ENCODE measurements around the gene GNAZ. TPM values are rescaled to one million over a fixed set of nuclear protein-coding genes. Genes with fewer than 3 reads are reported as not detected.

GNAZ gene
- total and polyA plus RNA-seq, 2 of the 8 experiments (the other 6 are each of a cell fraction or from before 2014, with no cell fraction given): 6.6 to 9.6 TPM

DNA sequence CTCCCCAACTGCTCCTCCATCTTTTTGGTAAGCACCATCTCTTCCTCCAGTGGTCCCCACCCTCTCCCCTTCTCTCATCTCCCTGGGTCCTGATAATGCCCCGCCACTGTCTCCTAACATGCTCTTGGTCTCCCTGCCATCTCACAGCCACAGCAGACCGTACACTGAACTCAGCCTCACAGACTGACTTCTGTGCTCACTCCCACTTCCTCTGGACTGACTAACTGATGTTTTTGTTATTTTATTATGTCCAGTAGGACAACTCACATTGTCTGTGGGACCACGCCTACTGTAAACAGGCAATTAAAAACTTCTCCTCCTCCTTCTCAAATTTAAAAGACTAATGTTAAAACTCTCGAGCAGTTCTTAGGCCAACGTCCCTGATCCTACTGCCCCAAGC lies 2.6 kb upstream of the GNAZ start:
- H3K79me1 ChIP-seq (ENCODE audit: low read depth, low read length): no peaks in the 10 kb centered on the region
- H3K14ac ChIP-seq (ENCODE audit: insufficient read length): no peak overlapping the region
- H3K4me3 ChIP-seq (ENCODE audit: extremely low read depth in 1 of 4, insufficient read depth in 2 of 4, low read depth in 3 of 4, low read length in 4 of 4): no peak overlapping the region
- H3K79me2 ChIP-seq (ENCODE audit: control insufficient read depth in 1 of 2, insufficient read depth in 2 of 2, low read length in 2 of 2): no peaks in the 10 kb centered on the region
- no peak overlapping the region for H2BK5ac ChIP-seq (ENCODE audit: low read depth, low read length)
- no peak overlapping the region for H4K5ac ChIP-seq (ENCODE audit: insufficient read length, low read depth, low read length)
- H3K56ac ChIP-seq (replicated peaks; ENCODE audit: insufficient read length, low read depth, low read length): no peak overlapping the region
- no peaks in the 10 kb centered on the region for H3K9me3 ChIP-seq (ENCODE audit: insufficient read depth in 2 of 2, low read depth in 1 of 2, low read length in 1 of 2)
- 95% methylated on average over 5 of the region's 5 CpGs; no CpG with 5 or more reads in 1 of the 2 experiments for WGBS, 2 experiments (ENCODE audit: extremely low coverage in 1 of 2, insufficient coverage in 1 of 2, insufficient read length in 1 of 2, insufficient replicate concordance in 2 of 2, low coverage in 1 of 2, low lambda C conversion rate in 2 of 2, missing lambda C conversion rate in 1 of 2)
- ChIA-PET CTCF (ENCODE audit: partially characterized antibody) (interaction anchor here (0.8 kb wide), 1 partner anchor 45 kb away, joined by 3 read pairs; no protein-coding TSS in a partner anchor), POLR2A (ENCODE audit: partially characterized antibody) (no interaction called here)
- peak in 1 of 2 experiments; percentile 7 for DNase-seq (ENCODE audit: low read depth in 1 of 2, low spot score in 2 of 2)
- no peak overlapping the region for H3K18ac ChIP-seq (ENCODE audit: extremely low read depth, low read length)
- FAIRE-seq: no peak
- H3K27ac ChIP-seq (ENCODE audit: low read depth, low read length): no peak overlapping the region
- no peaks in the 10 kb centered on the region for H3K36me3 ChIP-seq (ENCODE audit: control insufficient read depth in 2 of 4, insufficient read depth in 4 of 4, low read length in 3 of 4)
- H3K4ac ChIP-seq (replicated peaks; ENCODE audit: insufficient read length, low read depth, low read length): no peak overlapping the region
- no peak overlapping the region for H4K8ac ChIP-seq (ENCODE audit: extremely low read depth, insufficient read depth, low read length)
- no peak overlapping the region for H4K91ac ChIP-seq (replicated peaks; ENCODE audit: insufficient read length, low read length)
- no peak overlapping the region for H2AK5ac ChIP-seq (ENCODE audit: low read depth, low read length)
- peaks cover 0 to 10% (median 5%) of the 10 kb centered on the region in 4 experiments; a peak in 5 of 7 replicates for H3K4me1 ChIP-seq (replicated peaks in 1 of 4; ENCODE audit: control insufficient read depth in 3 of 4, insufficient read depth in 4 of 4, low read length in 3 of 4)
- peaks cover 11% of the 10 kb centered on the region; the same call in 1 of the 2 replicates for H3K23me2 ChIP-seq (ENCODE audit: low read depth, low read length)
- H2AFZ ChIP-seq (ENCODE audit: low read length): no peak overlapping the region
- no peak overlapping the region for H2BK20ac ChIP-seq (ENCODE audit: low read length)
- H4K20me1 ChIP-seq (replicated peaks in 1 of 2; ENCODE audit: control insufficient read depth in 1 of 2, insufficient read depth in 2 of 2, low read length in 2 of 2): peaks cover 6 to 13% of the 10 kb centered on the region in 2 experiments
- H2BK12ac ChIP-seq (ENCODE audit: low read depth, low read length): no peak overlapping the region
- no peak overlapping the region for H3K23ac ChIP-seq (ENCODE audit: insufficient read length)
- H2BK120ac ChIP-seq (replicated peaks; ENCODE audit: low read depth, low read length): no peak overlapping the region
- H3K9ac ChIP-seq (replicated peaks in 1 of 4; ENCODE audit: extremely low read depth in 1 of 4, low read depth in 3 of 4, low read length in 3 of 4): no peak overlapping the region
- H2BK15ac ChIP-seq (ENCODE audit: low read length): no peak overlapping the region
- no peak overlapping the region for H3K4me2 ChIP-seq (ENCODE audit: insufficient read depth in 1 of 2, low read depth in 2 of 2, low read length in 2 of 2)
- peaks cover 6 to 39% (median 37%) of the 10 kb centered on the region in 4 experiments for H3K27me3 ChIP-seq (replicated peaks in 1 of 4; ENCODE audit: control insufficient read depth in 3 of 4, extremely low read depth in 1 of 4, insufficient read depth in 3 of 4, low read length in 3 of 4)
- no peak for TF ChIP-seq BCL11A (IDR thresholded peaks at IDR 0.05; ENCODE audit: low read depth in 2 of 2, low read length in 2 of 2)
- TF ChIP-seq, protein P1, sequence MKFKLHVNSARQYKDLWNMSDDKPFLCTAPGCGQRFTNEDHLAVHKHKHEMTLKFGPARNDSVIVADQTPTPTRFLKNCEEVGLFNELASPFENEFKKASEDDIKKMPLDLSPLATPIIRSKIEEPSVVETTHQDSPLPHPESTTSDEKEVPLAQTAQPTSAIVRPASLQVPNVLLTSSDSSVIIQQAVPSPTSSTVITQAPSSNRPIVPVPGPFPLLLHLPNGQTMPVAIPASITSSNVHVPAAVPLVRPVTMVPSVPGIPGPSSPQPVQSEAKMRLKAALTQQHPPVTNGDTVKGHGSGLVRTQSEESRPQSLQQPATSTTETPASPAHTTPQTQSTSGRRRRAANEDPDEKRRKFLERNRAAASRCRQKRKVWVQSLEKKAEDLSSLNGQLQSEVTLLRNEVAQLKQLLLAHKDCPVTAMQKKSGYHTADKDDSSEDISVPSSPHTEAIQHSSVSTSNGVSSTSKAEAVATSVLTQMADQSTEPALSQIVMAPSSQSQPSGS (IDR thresholded peaks at IDR 0.05; ENCODE audit: low read length): no peak
- no peak for TF ChIP-seq KDM1A (IDR thresholded peaks at IDR 0.05; ENCODE audit: borderline replicate concordance, low read length)
- no peak for TF ChIP-seq GTF2F1 (IDR thresholded peaks at IDR 0.05; ENCODE audit: borderline replicate concordance, low read depth, low read length)
- TF ChIP-seq RBBP5 (IDR thresholded peaks at IDR 0.05; ENCODE audit: borderline replicate concordance, low read depth, low read length): no peak
- TF ChIP-seq ZNF274 (IDR thresholded peaks at IDR 0.05; ENCODE audit: borderline replicate concordance, extremely low read depth, low read length): no peak
- TF ChIP-seq CBX8 (IDR thresholded peaks at IDR 0.05; ENCODE audit: borderline replicate concordance, low read depth, low read length): no peak
- TF ChIP-seq, protein P2, sequence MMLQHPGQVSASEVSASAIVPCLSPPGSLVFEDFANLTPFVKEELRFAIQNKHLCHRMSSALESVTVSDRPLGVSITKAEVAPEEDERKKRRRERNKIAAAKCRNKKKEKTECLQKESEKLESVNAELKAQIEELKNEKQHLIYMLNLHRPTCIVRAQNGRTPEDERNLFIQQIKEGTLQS (IDR thresholded peaks at IDR 0.05; ENCODE audit: insufficient read depth, low read depth, low read length): no peak
- TF ChIP-seq JUN (IDR thresholded peaks at IDR 0.05; ENCODE audit: low read depth, low read length): no peak
- TF ChIP-seq KDM5A (IDR thresholded peaks at IDR 0.05; ENCODE audit: low read length): no peak
- no peak for TF ChIP-seq SIRT6 (IDR thresholded peaks at IDR 0.05; ENCODE audit: low read length)
- no peak for TF ChIP-seq CTBP2 (IDR thresholded peaks at IDR 0.05; ENCODE audit: borderline replicate concordance, insufficient read depth, insufficient read length, low read length)
